HG03095 (cell line): ENCODE measurements around the gene SMYD2.
A peak's percentile ranks its signal among the peaks of the same experiment; 100 is the strongest.

Experiments used
- ATAC-seq: cut with Tn5 transposase; IDR thresholded peaks from one replicate; pipeline ENCODE4 v1.9.1; 2021; ENCODE audit warnings: moderate library complexity; ENCODE audit not compliant: unreplicated experiment

SMYD2 gene

GRCh38 chr1:214300149-214300780 lies 19.3 kb downstream of the SMYD2 start:
- ATAC-seq, result no peak

- ATAC-seq, result no peak
Measured at GRCh38 chr1:214301526-214301925, 20.6 kb downstream of the SMYD2 start.

- no peak for ATAC-seq
Measured at GRCh38 chr1:214303141-214303930, 22.4 kb downstream of the SMYD2 start.

- no peak for ATAC-seq
Measured at GRCh38 chr1:214305164-214305751, 24.3 kb downstream of the SMYD2 start.

GRCh38 chr1:214306269-214306668 lies 25.3 kb downstream of the SMYD2 start:
- ATAC-seq, result no peak

GRCh38 chr1:214310010-214310409 lies 29.1 kb downstream of the SMYD2 start:
- no peak for ATAC-seq

GRCh38 chr1:214310777-214311690 lies 30.1 kb downstream of the SMYD2 start:
- ATAC-seq, result no peak

- no peak for ATAC-seq
Measured at GRCh38 chr1:214312530-214313051, 31.6 kb downstream of the SMYD2 start.

GRCh38 chr1:214314178-214314843 lies 33.4 kb downstream of the SMYD2 start:
- no peak for ATAC-seq

GRCh38 chr1:214316593-214316992 lies 35.6 kb downstream of the SMYD2 start:
- no peak for ATAC-seq

- ATAC-seq, result no peak
Measured at GRCh38 chr1:214317300-214317699, 36.3 kb downstream of the SMYD2 start.

- no peak for ATAC-seq
Measured at GRCh38 chr1:214317734-214318133, 36.8 kb downstream of the SMYD2 start.

GRCh38 chr1:214318356-214318755 lies 37.4 kb downstream of the SMYD2 start:
- ATAC-seq, result no peak

GRCh38 chr1:214318956-214319736 lies 38.2 kb downstream of the SMYD2 start:
- no peak for ATAC-seq

- no peak for ATAC-seq
Measured at GRCh38 chr1:214319938-214320337, 39.0 kb downstream of the SMYD2 start.

GRCh38 chr1:214321705-214322453 lies 40.9 kb downstream of the SMYD2 start:
- ATAC-seq, result peak; percentile 76

GRCh38 chr1:214324896-214325800 lies 44.2 kb downstream of the SMYD2 start:
- no peak for ATAC-seq

- no peak for ATAC-seq
Measured at GRCh38 chr1:214326406-214326805, 45.4 kb downstream of the SMYD2 start.
